Stimulated activated memory B cell treated with anti-CD40 and anti-IgM and Interleukin-4, amounts not matched to agents 10 μg/mL and 1 μg/mL and 100 μg/mL, for 72 hours (primary cell): Measurements from ENCODE around the gene RALGPS1.
A peak's percentile ranks its signal among the peaks of the same experiment; 100 is the strongest.

Source experiments
- ATAC-seq: fragments of 150-1000 bp; cut with Tn5 transposase; 2 replicates; pipeline ENCODE4 v1.10.0; 2021
- H3K27ac Mint-ChIP-seq: one replicate; pipeline ENCODE4 v1.8.0; 2022; ENCODE audit warnings: mild to moderate bottlenecking, mixed read lengths
- H3K27me3 Mint-ChIP-seq: one replicate; pipeline ENCODE4 v1.8.0; 2022; ENCODE audit warnings: mixed read lengths
- H3K36me3 Mint-ChIP-seq: one replicate; pipeline ENCODE4 v1.8.0; 2022; ENCODE audit warnings: mixed read lengths
- H3K4me1 Mint-ChIP-seq: one replicate; pipeline ENCODE4 v1.8.0; 2022; ENCODE audit warnings: mixed read lengths
- H3K4me3 Mint-ChIP-seq: one replicate; pipeline ENCODE4 v1.8.0; 2022; ENCODE audit warnings: mild to moderate bottlenecking, moderate library complexity, mixed read lengths
- H3K9me3 Mint-ChIP-seq: one replicate; pipeline ENCODE4 v1.8.0; 2022; ENCODE audit warnings: mixed read lengths

The RALGPS1 gene

DNA sequence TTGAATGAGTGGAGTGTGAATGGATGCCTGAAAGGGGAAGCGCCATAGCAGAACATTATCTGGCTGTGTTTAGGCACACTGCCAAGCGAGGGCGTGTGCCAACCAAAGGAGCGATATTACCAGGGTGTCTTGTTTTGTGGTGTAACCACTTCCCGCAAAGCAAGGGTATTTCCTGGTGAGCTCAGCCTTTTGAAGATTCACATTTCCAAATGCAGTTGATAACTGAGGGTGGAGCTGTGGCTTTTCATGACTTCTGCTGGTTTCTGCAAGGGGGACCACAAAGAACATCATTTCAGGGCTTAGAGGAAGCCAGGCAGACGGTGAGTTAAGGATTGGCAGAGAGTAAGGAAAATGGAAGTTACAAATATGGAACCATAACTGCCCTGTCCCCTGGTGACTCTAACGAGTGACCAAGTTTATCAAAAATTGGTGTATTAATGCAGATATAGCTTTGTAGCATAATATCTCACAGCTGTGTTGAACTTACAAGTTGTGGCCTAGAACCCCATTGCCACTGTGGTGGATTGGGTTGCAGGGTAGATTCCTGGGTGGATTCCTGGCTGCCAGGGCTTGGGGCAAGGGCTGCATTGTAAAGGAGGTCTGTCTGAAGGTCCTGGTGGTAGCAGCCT lies 71.4 kb downstream of the RALGPS1 start:
- Mint-ChIP-seq H3K27me3 (no peaks in the 10 kb centered on the region), H3K9me3 (peaks cover 6% of the 10 kb centered on the region), H3K36me3 (peaks cover 40% of the 10 kb centered on the region), H3K27ac (peak overlapping the region; percentile 50), H3K4me1 (peaks cover 35% of the 10 kb centered on the region), H3K4me3 (peak overlapping the region; percentile 22)
- peak; percentile 95 for ATAC-seq

DNA sequence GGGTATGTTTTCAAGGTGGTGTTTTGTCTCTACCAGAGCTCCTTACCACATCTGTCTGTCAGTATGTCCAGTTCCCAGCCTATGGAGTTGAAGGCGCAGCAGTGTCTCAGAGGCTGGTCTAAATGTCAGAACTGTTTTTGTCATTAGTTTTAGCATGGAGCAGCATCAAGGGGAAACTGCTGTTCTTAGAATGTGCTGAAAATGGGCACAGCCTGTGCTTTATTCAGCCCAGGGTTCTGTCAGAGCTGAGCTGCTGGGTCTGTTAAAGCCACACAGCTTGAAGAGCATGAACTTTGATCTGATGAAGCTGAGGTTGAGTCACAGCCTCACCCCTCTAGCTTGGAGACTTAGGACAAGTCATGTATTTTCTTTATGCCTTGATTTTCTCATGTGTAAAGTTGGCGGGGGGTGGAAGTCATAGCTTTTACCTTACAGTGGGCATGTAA lies 71.9 kb downstream of the RALGPS1 start:
- peaks cover 35% of the 10 kb centered on the region for H3K4me1 Mint-ChIP-seq
- H3K9me3 Mint-ChIP-seq, result peaks cover 6% of the 10 kb centered on the region
- H3K4me3 Mint-ChIP-seq, result no peak overlapping the region
- H3K27ac Mint-ChIP-seq, result peak overlapping the region; percentile 50
- no peak for ATAC-seq
- H3K27me3 Mint-ChIP-seq, result no peaks in the 10 kb centered on the region
- peaks cover 43% of the 10 kb centered on the region for H3K36me3 Mint-ChIP-seq

DNA sequence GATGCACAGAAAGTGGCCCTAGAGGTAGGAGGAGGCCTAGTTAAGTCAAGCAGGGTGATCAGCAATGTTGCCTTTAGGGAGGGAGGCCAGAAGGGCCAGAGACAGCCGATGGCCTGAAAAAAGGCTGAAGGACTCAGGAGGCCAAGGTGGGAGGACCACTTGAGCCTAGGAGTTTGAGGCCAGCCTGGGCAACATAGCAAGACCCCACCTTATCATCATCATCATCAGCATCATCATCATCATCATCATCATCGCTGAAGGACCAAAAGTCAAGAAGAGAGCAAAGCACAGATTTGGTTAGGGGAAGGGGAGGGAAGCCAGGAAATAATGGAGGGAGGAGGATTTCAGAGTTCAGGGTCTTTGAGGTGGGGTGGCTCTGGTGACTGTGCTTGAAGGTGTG lies 74.3 kb downstream of the RALGPS1 start:
- H3K27me3 Mint-ChIP-seq, result no peaks in the 10 kb centered on the region
- H3K36me3 Mint-ChIP-seq, result peaks cover 53% of the 10 kb centered on the region
- no peak overlapping the region for H3K4me3 Mint-ChIP-seq
- H3K27ac Mint-ChIP-seq, result no peak overlapping the region
- peaks cover 6% of the 10 kb centered on the region for H3K9me3 Mint-ChIP-seq
- no peak for ATAC-seq
- peaks cover 27% of the 10 kb centered on the region for H3K4me1 Mint-ChIP-seq

DNA sequence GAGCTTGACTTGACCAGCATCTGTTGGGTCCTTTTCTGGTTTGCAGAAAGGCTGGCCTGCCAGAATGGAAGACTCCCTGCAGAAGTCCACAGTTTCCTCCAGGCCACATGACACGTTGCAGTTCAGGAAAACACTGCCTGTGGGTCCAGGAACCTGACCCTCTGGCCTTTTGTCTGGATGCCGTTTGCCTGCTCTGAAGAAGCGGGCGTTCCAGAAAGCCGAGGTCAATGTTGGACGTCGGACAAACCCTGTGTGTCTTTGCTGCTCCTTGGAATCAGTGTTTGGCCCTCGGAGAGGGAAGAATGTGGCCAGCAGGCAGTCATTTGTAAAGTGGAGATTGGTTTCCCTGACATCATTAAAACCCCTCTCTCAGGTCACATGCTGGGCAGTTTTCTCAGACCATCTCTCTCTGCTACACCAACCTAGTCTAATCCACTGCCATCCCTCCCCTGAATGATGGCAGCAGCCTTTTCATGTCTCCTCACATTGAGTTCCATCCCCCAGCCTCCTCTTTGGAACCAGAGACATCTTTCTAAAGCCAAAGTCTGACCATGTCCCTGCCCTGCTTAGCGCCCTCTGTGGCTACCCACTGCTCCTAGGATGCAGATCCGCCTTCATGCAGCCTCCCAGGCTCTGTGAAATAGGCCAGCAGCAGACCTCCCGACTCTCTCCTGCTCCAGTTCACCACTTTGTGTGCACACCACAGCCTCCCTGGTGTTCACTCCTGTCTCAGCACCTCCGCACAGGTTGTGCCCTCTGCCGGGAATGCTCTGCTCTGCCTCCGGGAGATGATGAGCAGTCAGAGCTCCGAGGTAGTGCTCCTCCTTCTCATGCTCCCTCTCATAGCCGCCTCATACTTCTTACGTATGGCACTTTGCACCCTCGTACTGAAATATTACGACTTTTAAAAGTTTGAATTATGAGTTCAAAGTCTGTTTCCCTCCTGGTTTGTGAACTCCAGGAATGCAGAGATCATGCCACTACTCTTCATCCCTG lies 75.6 kb downstream of the RALGPS1 start:
- peaks cover 57% of the 10 kb centered on the region for H3K36me3 Mint-ChIP-seq
- no peaks in the 10 kb centered on the region for H3K27me3 Mint-ChIP-seq
- no peak overlapping the region for H3K27ac Mint-ChIP-seq
- H3K4me1 Mint-ChIP-seq, result peaks cover 27% of the 10 kb centered on the region
- no peak overlapping the region for H3K4me3 Mint-ChIP-seq
- no peak for ATAC-seq
- H3K9me3 Mint-ChIP-seq, result peaks cover 6% of the 10 kb centered on the region

DNA sequence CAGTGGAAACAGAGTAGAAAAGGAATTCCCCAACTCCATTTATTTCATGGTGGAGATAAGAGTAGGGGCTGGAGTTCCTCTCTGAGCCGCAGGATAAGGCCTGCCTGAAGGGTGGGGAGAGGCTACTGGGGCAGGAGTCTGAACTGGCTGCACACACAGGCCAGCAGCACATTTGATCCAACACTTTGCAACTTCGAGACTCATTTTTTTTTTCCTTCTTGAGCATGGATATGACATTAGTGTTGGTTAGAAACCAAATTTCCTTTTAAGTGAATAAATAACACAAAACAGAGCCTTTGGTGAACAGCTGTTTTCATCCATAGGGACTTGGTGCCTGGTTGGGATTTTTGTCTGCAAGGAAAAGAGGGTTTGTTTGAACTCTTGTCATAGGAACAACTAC lies 76.6 kb downstream of the RALGPS1 start:
- no peak for ATAC-seq
- Mint-ChIP-seq H3K27ac (no peak overlapping the region), H3K4me1 (peaks cover 19% of the 10 kb centered on the region), H3K4me3 (no peak overlapping the region), H3K9me3 (peaks cover 8% of the 10 kb centered on the region), H3K27me3 (no peaks in the 10 kb centered on the region), H3K36me3 (peaks cover 57% of the 10 kb centered on the region)

DNA sequence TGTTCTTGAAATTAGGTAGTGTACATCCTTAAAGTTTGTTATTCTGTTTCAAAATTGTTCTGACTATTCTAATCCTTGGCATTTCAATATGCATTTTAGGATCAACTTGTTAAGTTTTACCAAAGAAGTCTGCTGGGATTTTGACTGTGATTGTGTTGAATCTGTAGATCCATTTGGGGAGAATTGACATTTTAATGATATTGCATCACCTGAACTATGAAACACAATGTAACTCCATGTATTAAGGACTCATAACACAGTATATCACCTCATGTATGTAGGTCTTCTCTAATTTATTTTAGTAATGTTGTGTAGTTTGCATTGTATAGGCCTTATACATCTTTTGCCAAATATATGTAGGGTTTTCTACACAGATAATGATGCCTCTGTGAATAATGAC lies 77.8 kb downstream of the RALGPS1 start:
- ATAC-seq, result no peak
- H3K27me3 Mint-ChIP-seq, result no peaks in the 10 kb centered on the region
- H3K4me1 Mint-ChIP-seq, result peaks cover 6% of the 10 kb centered on the region
- peaks cover 57% of the 10 kb centered on the region for H3K36me3 Mint-ChIP-seq
- H3K9me3 Mint-ChIP-seq, result peaks cover 8% of the 10 kb centered on the region
- H3K27ac Mint-ChIP-seq, result no peak overlapping the region
- no peak overlapping the region for H3K4me3 Mint-ChIP-seq

DNA sequence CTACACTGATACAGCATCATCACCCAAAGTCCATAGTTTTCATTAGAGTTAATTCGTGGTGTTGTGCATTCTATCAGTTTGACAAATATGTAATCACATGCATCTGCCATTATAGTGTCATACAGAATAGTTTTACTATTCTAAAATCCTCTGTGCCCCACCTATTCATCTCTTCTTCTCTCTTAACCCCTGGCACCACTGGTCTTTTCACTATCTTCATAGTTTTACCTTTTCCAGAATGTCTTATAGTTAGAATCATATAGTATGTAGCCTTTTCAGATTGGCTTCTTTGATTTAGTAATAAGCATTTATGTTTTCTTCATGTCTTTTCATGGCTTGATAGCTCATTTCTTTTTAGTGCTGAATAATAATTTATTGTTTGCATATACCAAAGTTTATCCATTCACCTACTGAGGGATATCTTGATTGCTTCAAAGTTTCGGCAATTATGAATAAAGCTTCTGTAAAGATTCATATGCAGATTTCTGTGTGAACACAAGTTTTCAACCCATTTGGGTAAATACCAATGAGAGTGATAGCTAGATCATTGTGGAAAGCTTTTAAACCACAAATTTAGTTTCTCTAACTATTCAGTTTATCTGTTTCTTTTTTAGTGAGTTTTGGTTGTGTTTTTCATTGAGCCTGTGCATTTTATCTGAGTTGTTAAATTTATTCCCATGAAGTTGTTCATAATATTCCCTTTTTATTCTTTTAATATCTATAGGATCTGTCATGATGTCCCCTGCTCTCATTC lies 84.9 kb downstream of the RALGPS1 start:
- Mint-ChIP-seq H3K27me3 (no peaks in the 10 kb centered on the region), H3K4me1 (peaks cover 5% of the 10 kb centered on the region), H3K36me3 (no peaks in the 10 kb centered on the region), H3K9me3 (peaks cover 5% of the 10 kb centered on the region), H3K27ac (no peak overlapping the region), H3K4me3 (no peak overlapping the region)
- no peak for ATAC-seq

DNA sequence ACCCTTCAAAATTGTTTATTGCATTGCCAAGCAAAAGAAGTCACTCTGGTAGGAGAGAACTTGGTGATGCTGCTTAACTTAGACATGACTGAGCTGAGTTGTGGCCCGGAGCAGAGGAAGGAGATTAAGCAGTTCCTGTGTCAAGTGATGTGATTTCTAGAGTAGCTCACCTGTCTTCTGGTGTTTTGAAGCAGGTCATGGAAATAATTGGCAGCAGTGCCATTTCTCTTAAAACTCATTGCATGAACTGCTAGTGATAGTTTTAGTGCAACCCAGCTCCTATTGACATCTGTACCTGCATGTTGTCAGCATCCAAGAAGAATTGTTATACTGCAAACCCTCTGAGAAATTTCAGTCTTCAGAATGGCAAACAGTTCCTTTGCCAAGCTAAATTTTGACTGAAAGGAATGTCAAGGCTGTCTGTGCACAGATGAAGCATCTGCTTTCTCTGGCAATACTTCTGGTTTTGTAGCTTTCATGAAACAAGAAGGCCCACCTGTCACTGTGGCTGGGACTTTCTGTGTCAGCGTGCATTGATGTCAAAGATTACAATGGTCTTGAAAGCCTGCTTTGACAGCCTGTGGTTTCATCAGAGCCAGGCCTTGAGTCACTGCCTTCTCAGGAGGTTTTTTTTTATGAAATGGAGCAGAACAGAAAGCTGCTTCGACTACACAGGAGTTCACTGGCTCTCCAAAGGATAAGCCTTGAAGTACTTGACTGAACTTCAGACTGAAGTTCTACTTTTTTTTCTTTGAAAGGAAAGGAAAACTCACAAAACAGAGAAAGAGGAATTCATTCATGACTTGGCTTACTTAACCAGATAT lies 90.6 kb downstream of the RALGPS1 start:
- peaks cover 6% of the 10 kb centered on the region for H3K36me3 Mint-ChIP-seq
- H3K9me3 Mint-ChIP-seq, result no peaks in the 10 kb centered on the region
- H3K4me3 Mint-ChIP-seq, result peak overlapping the region; percentile 11
- H3K4me1 Mint-ChIP-seq, result peaks cover 24% of the 10 kb centered on the region
- H3K27ac Mint-ChIP-seq, result peak overlapping the region; percentile 48
- peak; percentile 90 for ATAC-seq
- no peaks in the 10 kb centered on the region for H3K27me3 Mint-ChIP-seq

DNA sequence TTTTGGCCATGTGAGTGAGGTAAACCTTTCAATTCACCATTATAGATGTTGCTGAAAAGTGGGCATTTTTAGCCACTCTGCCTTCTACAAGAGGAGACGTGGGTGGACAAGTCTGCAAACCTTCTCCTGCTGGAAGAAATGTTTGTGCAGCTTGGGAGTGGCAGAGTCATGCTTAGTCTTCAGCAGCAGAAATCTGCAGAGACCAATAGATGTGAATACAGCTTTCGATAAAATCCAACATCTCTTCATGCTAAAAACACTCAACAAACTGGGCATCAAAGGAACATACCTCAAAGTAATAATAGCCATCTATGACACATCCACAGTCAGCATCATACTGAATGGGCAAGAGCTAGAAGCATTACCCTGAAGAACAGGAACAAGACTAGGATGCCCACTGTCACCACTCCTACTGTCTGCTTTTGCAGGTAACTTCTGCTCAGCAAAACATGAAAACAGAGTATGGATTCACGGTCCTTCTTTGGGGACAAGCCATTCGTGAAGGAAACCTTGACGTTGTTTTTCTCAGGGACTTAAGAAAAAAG lies 91.3 kb downstream of the RALGPS1 start:
- Mint-ChIP-seq H3K4me1 (peaks cover 23% of the 10 kb centered on the region), H3K27ac (peak overlapping the region; percentile 48)

DNA sequence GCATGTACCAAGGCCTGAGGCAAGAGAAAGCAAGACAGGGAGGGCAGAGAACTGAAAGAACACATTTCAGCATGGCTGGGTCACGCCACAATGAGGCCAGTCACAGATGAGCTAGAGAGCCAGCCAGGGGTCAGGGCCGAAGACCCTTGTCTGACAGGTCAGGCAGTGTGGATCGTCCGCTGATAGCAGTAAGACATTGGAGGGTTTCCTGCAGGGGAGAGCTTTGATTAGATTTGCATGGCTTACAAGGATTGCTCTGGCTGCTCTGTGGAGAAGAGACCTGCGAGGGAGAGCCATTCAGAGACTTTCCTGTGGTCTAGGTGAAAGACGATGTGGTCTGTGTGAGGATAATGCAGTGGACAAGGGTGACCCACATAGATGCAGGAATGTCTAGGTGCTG lies 93.1 kb downstream of the RALGPS1 start:
- H3K27ac Mint-ChIP-seq, result no peak overlapping the region
- peaks cover 6% of the 10 kb centered on the region for H3K36me3 Mint-ChIP-seq
- H3K27me3 Mint-ChIP-seq, result no peaks in the 10 kb centered on the region
- no peak for ATAC-seq
- H3K4me1 Mint-ChIP-seq, result peaks cover 23% of the 10 kb centered on the region
- no peak overlapping the region for H3K4me3 Mint-ChIP-seq
- no peaks in the 10 kb centered on the region for H3K9me3 Mint-ChIP-seq

More for the DNA sequence above, 91.3 kb downstream of the RALGPS1 start:
- Mint-ChIP-seq H3K4me3 (no peak overlapping the region), H3K9me3 (no peaks in the 10 kb centered on the region), H3K36me3 (peaks cover 6% of the 10 kb centered on the region), H3K27me3 (no peaks in the 10 kb centered on the region)
- no peak for ATAC-seq

DNA sequence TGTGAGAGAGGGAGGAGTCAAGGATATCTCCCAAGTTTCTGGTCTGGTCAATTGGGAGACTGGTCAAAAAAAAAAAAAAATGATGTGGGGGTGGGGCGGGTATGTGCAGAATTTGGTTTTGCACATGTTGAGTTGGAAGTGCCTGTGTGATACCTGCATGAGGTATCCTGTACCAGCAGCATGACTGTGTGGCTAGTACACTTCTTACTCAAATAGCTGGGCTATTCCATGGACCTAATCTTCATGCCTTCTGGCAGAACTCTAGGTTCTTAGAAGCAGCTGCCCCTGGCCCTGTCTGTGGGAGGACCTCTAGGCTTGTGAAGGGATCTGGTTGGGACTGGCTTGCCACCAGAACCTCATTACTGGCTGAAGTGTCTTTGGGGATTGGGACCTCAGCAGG lies 93.5 kb downstream of the RALGPS1 start:
- peaks cover 6% of the 10 kb centered on the region for H3K36me3 Mint-ChIP-seq
- H3K4me1 Mint-ChIP-seq, result peaks cover 23% of the 10 kb centered on the region
- no peak overlapping the region for H3K27ac Mint-ChIP-seq

DNA sequence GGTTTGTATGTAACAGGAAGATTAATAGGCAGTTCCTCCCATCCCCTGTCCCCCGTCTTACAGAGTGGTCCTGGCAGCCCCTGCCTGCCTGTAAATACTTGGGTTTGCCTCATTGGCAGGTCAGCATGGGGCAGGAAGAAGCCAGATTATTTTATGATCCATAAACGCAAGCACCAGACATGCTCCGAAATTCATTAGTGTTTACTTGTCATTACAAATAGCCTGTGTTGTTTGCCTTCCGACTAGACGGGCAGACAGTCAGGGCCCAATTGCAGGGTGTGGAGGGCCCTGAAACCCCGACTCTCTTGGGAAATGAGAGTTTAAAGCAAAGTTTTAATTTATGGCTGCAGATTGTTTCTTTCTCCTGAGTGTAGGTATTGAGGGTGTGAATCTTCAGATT lies 97.2 kb downstream of the RALGPS1 start:
- Mint-ChIP-seq H3K9me3 (no peaks in the 10 kb centered on the region), H3K4me1 (peaks cover 12% of the 10 kb centered on the region), H3K27ac (no peak overlapping the region), H3K27me3 (no peaks in the 10 kb centered on the region), H3K4me3 (no peak overlapping the region), H3K36me3 (peaks cover 6% of the 10 kb centered on the region)
- no peak for ATAC-seq

More for the DNA sequence above, 93.5 kb downstream of the RALGPS1 start:
- Mint-ChIP-seq H3K27me3 (no peaks in the 10 kb centered on the region), H3K4me3 (no peak overlapping the region), H3K9me3 (no peaks in the 10 kb centered on the region)
- no peak for ATAC-seq

DNA sequence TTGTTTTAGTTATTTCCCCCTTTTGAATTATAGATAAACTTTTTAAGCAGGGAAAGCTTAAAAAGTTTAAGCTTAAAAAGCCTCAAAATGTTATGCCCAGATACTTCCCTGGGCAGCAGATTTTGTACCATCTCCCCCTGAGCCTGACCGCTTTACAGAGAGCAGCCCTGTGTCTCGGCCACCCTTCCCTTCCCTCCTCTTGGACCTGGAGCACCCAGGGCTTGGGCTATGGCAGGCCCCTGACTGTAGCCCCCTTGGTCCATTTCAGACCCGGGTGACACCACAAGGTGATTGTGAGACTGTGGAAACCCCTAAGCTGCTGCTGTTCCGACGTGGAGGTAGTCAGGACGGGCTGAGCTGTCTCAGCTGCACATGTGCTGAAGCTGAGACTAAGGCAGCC lies 97.7 kb downstream of the RALGPS1 start:
- no peak for ATAC-seq
- Mint-ChIP-seq H3K4me3 (no peak overlapping the region), H3K36me3 (peaks cover 6% of the 10 kb centered on the region), H3K9me3 (no peaks in the 10 kb centered on the region), H3K27me3 (no peaks in the 10 kb centered on the region), H3K27ac (no peak overlapping the region), H3K4me1 (peaks cover 11% of the 10 kb centered on the region)

DNA sequence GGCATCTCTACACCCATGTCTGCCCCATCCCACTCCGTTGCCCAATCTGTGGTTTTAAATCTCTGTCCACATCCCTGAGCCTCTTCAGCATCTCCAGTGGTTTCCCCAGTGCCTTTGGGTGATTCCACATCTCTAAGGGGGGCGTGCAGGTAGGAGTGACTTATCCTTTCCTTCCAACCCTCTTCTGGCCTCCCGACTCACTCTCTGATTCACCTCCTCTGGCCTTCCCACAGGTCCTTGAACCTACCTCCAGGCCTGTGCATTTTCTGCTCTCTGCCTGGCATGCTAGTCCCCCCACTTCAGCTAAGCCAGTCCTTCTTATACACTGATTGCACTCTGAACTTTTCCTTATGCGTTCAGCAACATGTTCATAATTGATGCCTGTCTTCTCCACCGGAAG lies 99.0 kb downstream of the RALGPS1 start:
- Mint-ChIP-seq H3K4me3 (no peak overlapping the region), H3K36me3 (peaks cover 6% of the 10 kb centered on the region), H3K27ac (no peak overlapping the region), H3K9me3 (no peaks in the 10 kb centered on the region), H3K4me1 (no peaks in the 10 kb centered on the region), H3K27me3 (no peaks in the 10 kb centered on the region)
- no peak for ATAC-seq
